Endothelial cell of umbilical vein (primary cell): ENCODE data around the gene PIRT. TPM values are rescaled to one million over a fixed set of nuclear protein-coding genes. Genes with fewer than 3 reads are reported as not detected.

Source experiments
- BruUV-seq: library from RNA; stranded (reverse); fragments of 400-500 nt; replicated peaks from 2 replicates; lab custom pipeline; 2021; lab: Mats Ljungman, UMichigan
- CTCF ChIA-PET: fragments of 300-600, 350-600 bp; sonication (Branson Sonifier 250); formaldehyde crosslinking; loops from one replicate; lab custom pipeline; 2021; ENCODE audit warnings: antibody characterized with exemption, inconsistent platforms; lab: Charles Lee
- POLR2A ChIA-PET: fragments of 300-600, 350-600 bp; sonication (Branson Sonifier 250); formaldehyde crosslinking; loops from one replicate; lab custom pipeline; 2021; ENCODE audit warnings: antibody characterized with exemption, inconsistent platforms; lab: Charles Lee
- DNase-seq: peaks from one replicate; pipeline ENCODE4 v3.0.0-alpha.2; 2011; ENCODE audit warnings: low read depth, low spot score
- FAIRE-seq: peaks from 2 replicates; lab custom pipeline; 2011; peaks lifted over from hg19 to GRCh38; lab: Jason Lieb, UNC
- H2AFZ ChIP-seq: 2 replicates; pipeline ENCODE4 v1.6.0; 2012; ENCODE audit warnings: low read depth, low read length, control low read depth, inconsistent platforms
- H3K27ac ChIP-seq: 2 replicates; pipeline ENCODE4 v1.5.1; 2011; ENCODE audit warnings: low read depth, mild to moderate bottlenecking, control low read depth, low read length, moderate library complexity; ENCODE audit not compliant: insufficient read depth
- H3K27me3 ChIP-seq, 2 experiments: 2 replicates each; pipeline versions ENCODE4 v1.6.0 to v1.6.1; 2011; ENCODE audit warnings: low read length in 2 of 2, mixed read lengths in 1 of 2; ENCODE audit not compliant: control insufficient read depth in 2 of 2, insufficient read depth in 2 of 2
- H3K36me3 ChIP-seq, 2 experiments: 2 replicates in 1 of 2; 3 replicates in 1 of 2; pipeline ENCODE4 v1.5.1; 2011; ENCODE audit warnings: low read length in 2 of 2, mild to moderate bottlenecking in 1 of 2, moderate library complexity in 1 of 2; ENCODE audit not compliant: control insufficient read depth in 2 of 2, insufficient read depth in 2 of 2; ENCODE audit errors: extremely low read depth in 1 of 2
- H3K4me1 ChIP-seq: 3 replicates; pipeline ENCODE4 v1.5.1; 2011; ENCODE audit warnings: mild to moderate bottlenecking, low read length; ENCODE audit not compliant: control insufficient read depth, insufficient read depth; ENCODE audit errors: extremely low read depth
- H3K4me2 ChIP-seq: 2 replicates; pipeline ENCODE4 v1.6.1; 2011; ENCODE audit warnings: low read length, control low read depth, mixed read lengths; ENCODE audit not compliant: insufficient read depth
- H3K4me3 ChIP-seq, 3 experiments: fragments of 200-600 bp in 1 of 3; sonication (generic), shearing (Covaris generic) in 1 of 3; replicated peaks in 1 of 3; 2 replicates each; pipeline ENCODE4 v1.5.1; 2011 to 2016; ENCODE audit warnings: control low read depth in 3 of 3, low read length in 3 of 3, mild to moderate bottlenecking in 2 of 3, inconsistent platforms in 1 of 3, low read depth in 1 of 3, moderate library complexity in 1 of 3; ENCODE audit not compliant: insufficient read depth in 1 of 3
- H3K79me2 ChIP-seq: 2 replicates; pipeline ENCODE4 v1.6.0; 2012; ENCODE audit warnings: low read length, inconsistent platforms; ENCODE audit not compliant: control insufficient read depth, insufficient read depth
- H3K9ac ChIP-seq: replicated peaks from 2 replicates; pipeline ENCODE3; 2011; ENCODE audit warnings: low read length, control low read depth; ENCODE audit not compliant: insufficient read depth; ENCODE audit errors: extremely low read depth
- H3K9me1 ChIP-seq: replicated peaks from 3 replicates; pipeline ENCODE4 v1.6.0; 2011; ENCODE audit warnings: mild to moderate bottlenecking, low read length; ENCODE audit not compliant: control insufficient read depth, insufficient read depth; ENCODE audit errors: extremely low read depth
- H3K9me3 ChIP-seq: replicated peaks from 2 replicates; pipeline ENCODE4 v1.5.1; 2012; ENCODE audit warnings: low read length, inconsistent platforms; ENCODE audit not compliant: control insufficient read depth, insufficient read depth
- H4K20me1 ChIP-seq: replicated peaks from 2 replicates; pipeline ENCODE3; 2011; ENCODE audit warnings: mild to moderate bottlenecking, low read length; ENCODE audit not compliant: control insufficient read depth, insufficient read depth; ENCODE audit errors: extremely low read depth
- EZH2 ChIP-seq: IDR thresholded peaks from 2 replicates; pipeline ENCODE4 v1.6.1; 2012; ENCODE audit warnings: borderline replicate concordance, low read depth, mild to moderate bottlenecking, moderate library complexity, low read length, inconsistent platforms; ENCODE audit not compliant: severe bottlenecking
- GATA2 ChIP-seq: IDR thresholded peaks from 2 replicates; pipeline ENCODE4 v1.7.0; 2011; ENCODE audit warnings: low read depth, mild to moderate bottlenecking, moderate library complexity, mixed read lengths, low read length; ENCODE audit not compliant: insufficient read length, insufficient read depth
- JUN ChIP-seq: IDR thresholded peaks from 2 replicates; pipeline ENCODE4 v1.6.1; 2011; ENCODE audit warnings: borderline replicate concordance, low read depth; ENCODE audit not compliant: insufficient read length, insufficient read depth
- MAX ChIP-seq: IDR thresholded peaks from 2 replicates; pipeline ENCODE4 v1.6.1; 2011; ENCODE audit not compliant: insufficient read depth, insufficient read length
- MYC ChIP-seq: IDR thresholded peaks from one replicate; pipeline ENCODE4 v1.6.1; 2011; ENCODE audit warnings: mild to moderate bottlenecking, low read depth, low read length
- POLR2AphosphoS5 ChIP-seq: IDR thresholded peaks from 2 replicates; pipeline ENCODE4 v1.6.1; 2012; ENCODE audit warnings: low read depth, mild to moderate bottlenecking, control low read depth, low read length, moderate library complexity; ENCODE audit not compliant: insufficient read depth
- dilution Hi-C: fragments of 300-500 bp; cut with MboI; formaldehyde crosslinking; loops from one replicate; pipeline ENCODE4 v1.15.0; 2019; ENCODE audit warnings: low sequenced_read_pairs; ENCODE audit not compliant: extremely low pct_ligation_motif_present
- intact Hi-C: fragments of 100-400 bp; cut with micrococcal nuclease; formaldehyde crosslinking; loops from one replicate; pipeline ENCODE4 v1.10.0; 2022
- polyA plus RNA-seq, 4 experiments: library from polyadenylated mRNA; depleted of rRNA in 3 of 4; stranded (reverse) in 3 of 4; unstranded in 1 of 4; fragments of >200 nt; gene quantifications; 2 replicates each; pipeline versions ENCODE4 v1.2.1 to v1.2.3, GENCODE V29; 2011 to 2012; ENCODE audit warnings: missing spikeins in 1 of 4
- total RNA-seq: library from RNA; stranded (reverse); gene quantifications from 2 replicates; pipeline ENCODE4 v1.2.3, GENCODE V29; 2021
- TF ChIP-seq, protein P1 (sequence below), 2 donors: IDR thresholded peaks; 1 replicate in 1 of 2; 2 replicates in 1 of 2; pipeline ENCODE4 v1.5.1; 2011; ENCODE audit warnings: low read length in 2 of 2, mild to moderate bottlenecking in 2 of 2, moderate library complexity in 2 of 2, control low read depth in 1 of 2, inconsistent platforms in 1 of 2, low read depth in 1 of 2; ENCODE audit not compliant: insufficient read depth in 1 of 2; ENCODE audit errors: extremely low read depth in 1 of 2

Gene PIRT
- total and polyA plus RNA-seq, 2 donors (not counting 3 experiments of a cell fraction or from before 2014, with no cell fraction given): not detected

GRCh38 chr17:10797476-10798328 is 40.2 kb downstream of the PIRT start:
- CTCF ChIA-PET: no interaction called here
- no peaks in the 10 kb centered on the region for H3K36me3 ChIP-seq
- dilution Hi-C loops: no loop called here
- H3K4me1 ChIP-seq: no peaks in the 10 kb centered on the region
- H3K79me2 ChIP-seq: no peaks in the 10 kb centered on the region
- no peaks in the 10 kb centered on the region for H3K9me1 ChIP-seq
- DNase-seq (no peak), FAIRE-seq (no peak)
- TF ChIP-seq EZH2 (no peak), MAX (no peak), MYC (no peak), GATA2 (no peak), JUN (no peak), POLR2AphosphoS5 (no peak)
- TF ChIP-seq, protein P1, sequence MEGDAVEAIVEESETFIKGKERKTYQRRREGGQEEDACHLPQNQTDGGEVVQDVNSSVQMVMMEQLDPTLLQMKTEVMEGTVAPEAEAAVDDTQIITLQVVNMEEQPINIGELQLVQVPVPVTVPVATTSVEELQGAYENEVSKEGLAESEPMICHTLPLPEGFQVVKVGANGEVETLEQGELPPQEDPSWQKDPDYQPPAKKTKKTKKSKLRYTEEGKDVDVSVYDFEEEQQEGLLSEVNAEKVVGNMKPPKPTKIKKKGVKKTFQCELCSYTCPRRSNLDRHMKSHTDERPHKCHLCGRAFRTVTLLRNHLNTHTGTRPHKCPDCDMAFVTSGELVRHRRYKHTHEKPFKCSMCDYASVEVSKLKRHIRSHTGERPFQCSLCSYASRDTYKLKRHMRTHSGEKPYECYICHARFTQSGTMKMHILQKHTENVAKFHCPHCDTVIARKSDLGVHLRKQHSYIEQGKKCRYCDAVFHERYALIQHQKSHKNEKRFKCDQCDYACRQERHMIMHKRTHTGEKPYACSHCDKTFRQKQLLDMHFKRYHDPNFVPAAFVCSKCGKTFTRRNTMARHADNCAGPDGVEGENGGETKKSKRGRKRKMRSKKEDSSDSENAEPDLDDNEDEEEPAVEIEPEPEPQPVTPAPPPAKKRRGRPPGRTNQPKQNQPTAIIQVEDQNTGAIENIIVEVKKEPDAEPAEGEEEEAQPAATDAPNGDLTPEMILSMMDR (IDR thresholded peaks at IDR 0.05; ENCODE audit: extremely low read depth in 1 of 2, insufficient read depth in 1 of 2, low read depth in 1 of 2, low read length in 2 of 2): no peak
- no peaks in the 10 kb centered on the region for H3K9me3 ChIP-seq
- BruUV-seq: no TSS peak
- H2AFZ ChIP-seq: no peak overlapping the region
- intact Hi-C loops: no loop called here
- H4K20me1 ChIP-seq: no peaks in the 10 kb centered on the region
- no peak overlapping the region for H3K9ac ChIP-seq
- no peak overlapping the region for H3K4me3 ChIP-seq
- H3K27ac ChIP-seq: no peak overlapping the region
- POLR2A ChIA-PET: no interaction called here
- no peak overlapping the region for H3K4me2 ChIP-seq
- H3K27me3 ChIP-seq: no peaks in the 10 kb centered on the region
